Vagina (tissue), 2 donors: ENCODE measurements around the gene KLK7. TPM values are rescaled to one million over a fixed set of nuclear protein-coding genes. Genes with fewer than 3 reads are reported as not detected.

Experiments used
- DNase-seq, 2 donors: peaks; one replicate each; pipeline ENCODE4 v3.0.0-alpha.2; 2017; ENCODE audit errors: extremely low spot score in 2 of 2
- H3K27ac ChIP-seq: fragments of 200-600 bp; sonication (generic); one replicate; pipeline ENCODE4 v1.5.1; 2019
- H3K27me3 ChIP-seq: fragments of 200-600 bp; sonication (generic); one replicate; pipeline ENCODE4 v1.5.1; 2019
- H3K36me3 ChIP-seq, 2 donors: fragments of 200-600 bp; sonication (generic); one replicate each; pipeline ENCODE4 v1.5.1; 2017 to 2019
- H3K4me1 ChIP-seq: fragments of 200-600 bp; sonication (generic); one replicate; pipeline ENCODE4 v1.5.1; 2019
- H3K4me3 ChIP-seq, 2 donors: fragments of 200-600 bp; sonication (generic); 1 replicate in 1 of 2; 2 replicates in 1 of 2; pipeline ENCODE4 v1.5.1; 2016 to 2019
- H3K9me3 ChIP-seq: fragments of 200-600 bp; sonication (generic); one replicate; pipeline ENCODE4 v1.5.1; 2019
- CTCF ChIP-seq, 3 experiments: fragments of 450-650 bp in 2 of 3; fragments of 200-600 bp in 1 of 3; sonication (generic) in 1 of 3; IDR thresholded peaks; one replicate each; pipeline ENCODE4 v1.5.1; 2017 to 2019; ENCODE audit warnings: antibody characterized with exemption in 3 of 3, mild to moderate bottlenecking in 2 of 3, moderate library complexity in 2 of 3
- POLR2A ChIP-seq, 2 donors: fragments of 450-650 bp; IDR thresholded peaks; one replicate each; pipeline ENCODE4 v1.6.1; 2017; ENCODE audit warnings: antibody characterized with exemption in 2 of 2, mild to moderate bottlenecking in 2 of 2, moderate library complexity in 2 of 2
- POLR2AphosphoS5 ChIP-seq, 2 donors: sonication (generic); formaldehyde crosslinking; IDR thresholded peaks; one replicate each; pipeline ENCODE4 v1.9.0; 2017; ENCODE audit warnings: antibody characterized with exemption in 2 of 2, mild to moderate bottlenecking in 2 of 2, low read depth in 1 of 2; ENCODE audit not compliant: insufficient read depth in 1 of 2
- intact Hi-C: fragments of 100-400 bp; cut with DNase I; formaldehyde crosslinking; loops from one replicate; pipeline ENCODE4 v1.15.1; 2023
- total RNA-seq: library from RNA; depleted of rRNA; stranded (reverse); fragments of >200 nt; gene quantifications from one replicate; pipeline ENCODE4 v1.2.3, GENCODE V29; 2016

The KLK7 gene
- total RNA-seq, 1 donor from 2014 or later, result 14.2 TPM

- H3K27ac ChIP-seq, result no peak overlapping the region
- intact Hi-C loops, result no loop called here
- H3K4me3 ChIP-seq, result no peak overlapping the region
- no peak for DNase-seq
- no peaks in the 10 kb centered on the region for H3K36me3 ChIP-seq
- no peaks in the 10 kb centered on the region for H3K4me1 ChIP-seq
- H3K9me3 ChIP-seq, result no peaks in the 10 kb centered on the region
- peak in 1 of 2 donors; percentile 59 for TF ChIP-seq POLR2AphosphoS5 (IDR thresholded peaks at IDR 0.05; ENCODE audit: insufficient read depth in 1 of 2, low read depth in 1 of 2)
- no peak for TF ChIP-seq POLR2A (IDR thresholded peaks at IDR 0.05)
- no peak for TF ChIP-seq CTCF (IDR thresholded peaks at IDR 0.05)
- no peaks in the 10 kb centered on the region for H3K27me3 ChIP-seq
These were observed 50.1 kb downstream of the KLK7 start for GRCh38 chr19:50933640-50934039.

- no peak for DNase-seq
- no peak overlapping the region for H3K4me3 ChIP-seq
- TF ChIP-seq POLR2A (IDR thresholded peaks at IDR 0.05) (no peak), CTCF (IDR thresholded peaks at IDR 0.05) (no peak), POLR2AphosphoS5 (IDR thresholded peaks at IDR 0.05; ENCODE audit: insufficient read depth in 1 of 2, low read depth in 1 of 2) (no peak)
- no peaks in the 10 kb centered on the region for H3K9me3 ChIP-seq
- no peaks in the 10 kb centered on the region for H3K27me3 ChIP-seq
- no peak overlapping the region for H3K27ac ChIP-seq
- intact Hi-C loops, result no loop called here
- no peaks in the 10 kb centered on the region for H3K36me3 ChIP-seq
- no peaks in the 10 kb centered on the region for H3K4me1 ChIP-seq
These were observed 51.0 kb downstream of the KLK7 start for GRCh38 chr19:50932690-50933083.

DNA sequence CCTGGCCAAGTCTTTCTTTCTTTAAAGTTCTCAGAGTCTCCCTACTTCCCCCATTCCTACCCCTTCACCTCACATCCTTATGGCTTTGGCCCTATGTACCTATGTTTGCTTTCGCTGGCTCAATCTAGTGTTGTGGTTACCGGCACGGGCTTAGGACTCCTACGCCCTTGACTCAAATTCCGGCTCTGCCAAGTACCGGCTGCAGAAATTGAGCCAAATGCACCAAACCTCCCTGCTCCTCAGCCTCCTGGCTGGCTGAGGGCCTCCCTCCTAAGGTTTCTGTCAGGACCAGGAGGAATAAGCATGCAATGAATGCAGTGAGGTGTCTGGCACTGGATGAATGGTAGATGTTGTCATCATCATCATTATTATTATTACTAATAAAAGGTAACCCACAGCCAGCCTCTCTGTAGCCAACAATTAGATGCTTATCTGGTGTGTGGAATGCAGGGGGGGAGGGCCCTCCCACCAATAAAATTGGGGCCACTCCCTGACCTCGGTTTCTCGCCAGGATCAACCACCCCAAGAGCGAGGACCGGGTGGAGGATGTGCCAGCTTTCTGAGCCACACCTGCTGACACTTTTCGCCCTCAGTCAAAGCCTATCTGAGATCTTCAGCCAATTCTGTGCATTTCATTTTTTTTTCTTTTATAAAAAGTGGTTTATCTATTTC, 51.6 kb downstream of the KLK7 start:
- no peak overlapping the region for H3K4me3 ChIP-seq
- TF ChIP-seq POLR2AphosphoS5 (IDR thresholded peaks at IDR 0.05; ENCODE audit: insufficient read depth in 1 of 2, low read depth in 1 of 2), result peak; percentile 25 to 46
- no peak for TF ChIP-seq POLR2A (IDR thresholded peaks at IDR 0.05)
- DNase-seq, result no peak
- H3K36me3 ChIP-seq, result no peaks in the 10 kb centered on the region
- intact Hi-C loops, result no loop called here
- no peaks in the 10 kb centered on the region for H3K4me1 ChIP-seq
- H3K9me3 ChIP-seq, result no peaks in the 10 kb centered on the region
- no peaks in the 10 kb centered on the region for H3K27me3 ChIP-seq
- no peak overlapping the region for H3K27ac ChIP-seq

DNA sequence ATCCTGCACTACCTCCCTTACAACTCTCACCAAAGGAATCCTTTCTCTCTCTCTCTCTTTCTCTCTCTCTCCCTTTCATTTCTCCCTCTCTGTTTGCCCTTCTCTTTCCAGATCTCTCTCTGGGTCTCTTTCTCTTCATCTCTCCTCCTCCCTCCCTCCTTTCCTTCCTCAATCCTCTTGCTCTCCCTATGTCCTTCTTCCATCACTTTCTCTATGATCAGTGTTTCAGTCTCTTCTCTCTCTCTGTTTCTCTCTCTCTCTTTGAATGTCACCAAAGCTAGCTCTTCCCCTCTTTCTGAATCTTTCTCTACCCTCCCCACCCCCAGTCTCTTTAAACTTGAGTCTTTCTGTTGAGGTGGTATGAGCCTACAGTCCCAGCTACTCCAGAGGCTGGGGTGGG, 52.7 kb downstream of the KLK7 start:
- Histone ChIP-seq H3K36me3 (no peaks in the 10 kb centered on the region), H3K4me1 (no peaks in the 10 kb centered on the region), H3K27me3 (no peaks in the 10 kb centered on the region), H3K9me3 (no peaks in the 10 kb centered on the region), H3K4me3 (no peak overlapping the region), H3K27ac (no peak overlapping the region)
- no peak for DNase-seq
- TF ChIP-seq POLR2AphosphoS5 (IDR thresholded peaks at IDR 0.05; ENCODE audit: insufficient read depth in 1 of 2, low read depth in 1 of 2) (no peak), CTCF (IDR thresholded peaks at IDR 0.05) (no peak), POLR2A (IDR thresholded peaks at IDR 0.05) (no peak)
- intact Hi-C loops, result no loop called here

DNA sequence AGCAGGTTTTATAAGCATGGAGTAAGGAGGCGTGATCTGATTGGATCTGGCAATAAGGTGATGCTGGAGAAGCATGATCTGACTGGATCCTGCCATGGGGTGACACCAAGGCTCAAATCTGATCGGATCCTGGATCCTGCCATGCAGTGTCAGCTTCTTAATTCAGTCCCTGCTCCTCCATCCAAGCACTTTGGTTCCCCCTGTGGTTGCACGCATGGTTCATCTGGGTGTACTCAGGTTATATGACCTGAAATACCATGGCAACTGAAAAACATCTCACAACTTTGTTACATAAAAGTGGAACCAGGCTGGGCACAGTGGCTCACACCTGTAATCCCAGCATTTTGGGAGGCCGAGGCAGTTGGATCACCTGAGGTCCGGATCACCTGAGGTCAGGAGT, 54.9 kb downstream of the KLK7 start:
- H3K4me3 ChIP-seq, result no peak overlapping the region
- TF ChIP-seq POLR2AphosphoS5 (IDR thresholded peaks at IDR 0.05; ENCODE audit: insufficient read depth in 1 of 2, low read depth in 1 of 2) (no peak), POLR2A (IDR thresholded peaks at IDR 0.05) (no peak), CTCF (IDR thresholded peaks at IDR 0.05) (no peak)
- no peaks in the 10 kb centered on the region for H3K27me3 ChIP-seq
- H3K4me1 ChIP-seq, result no peaks in the 10 kb centered on the region
- no peak overlapping the region for H3K27ac ChIP-seq
- intact Hi-C loops, result no loop called here
- DNase-seq, result no peak
- H3K36me3 ChIP-seq, result no peaks in the 10 kb centered on the region
- no peaks in the 10 kb centered on the region for H3K9me3 ChIP-seq

Other genes starting within 250 kb of the KLK7 start
- gene GPR32, start 213.5 kb downstream of the KLK7 start, total RNA-seq, result not detected
- gene ACP4, start 193.5 kb downstream of the KLK7 start, total RNA-seq, result not detected
- gene KLK1, start 160.1 kb downstream of the KLK7 start, total RNA-seq, result not detected
- gene KLK15, start 150.3 kb downstream of the KLK7 start, total RNA-seq, result not detected
- gene KLK3, start 129.0 kb downstream of the KLK7 start, total RNA-seq, result not detected
- gene KLK2, start 110.5 kb downstream of the KLK7 start, total RNA-seq, result not detected
- gene KLK4, start 72.5 kb downstream of the KLK7 start, total RNA-seq, result not detected
- 5.9 TPM for gene KLK5, start 30.9 kb downstream of the KLK7 start, total RNA-seq
- 10.3 TPM for gene KLK6, start 14.3 kb downstream of the KLK7 start, total RNA-seq
- gene KLK8, start 17.7 kb upstream of the KLK7 start, total RNA-seq, result 16.2 TPM
- gene KLK10, start 35.8 kb upstream of the KLK7 start, total RNA-seq, result 54.5 TPM
- 103 TPM for gene KLK11, start 42.7 kb upstream of the KLK7 start, total RNA-seq
- gene KLK12, start 51.1 kb upstream of the KLK7 start, total RNA-seq, result 4.2 TPM
- 31.2 TPM for gene KLK13, start 81.2 kb upstream of the KLK7 start, total RNA-seq
- not detected for gene KLK14, start 99.0 kb upstream of the KLK7 start, total RNA-seq
- gene CTU1, start 124.5 kb upstream of the KLK7 start, total RNA-seq, result 8.8 TPM
- 5.9 TPM for gene SIGLEC9, start 141.0 kb upstream of the KLK7 start, total RNA-seq
- gene SIGLEC7, start 158.4 kb upstream of the KLK7 start, total RNA-seq, result 1.5 TPM
- gene CD33, start 241.2 kb upstream of the KLK7 start, total RNA-seq, result 5.6 TPM